T-helper 9 cell (primary cell): ENCODE results near the gene HEATR1.
A peak's percentile ranks its signal among the peaks of the same experiment; 100 is the strongest.
"Not testable (repeated sequence)": the region's sequence is repeated elsewhere in the genome, so short reads cannot be mapped to it uniquely, and the experiment has no call there.

Experiments
- DNase-seq: peaks from one replicate; pipeline ENCODE4 v3.0.0-alpha.2; 2020
- total RNA-seq, 2 donors: gene quantifications; one replicate each; lab custom pipeline; 2026; lab: John Stamatoyannopoulos, UW

The HEATR1 gene
- 83.7 to 163 reads per million in 2 donors for total RNA-seq

- DNase-seq = peak; percentile 77
Observed at GRCh38 chr1:236603991-236604904, at the start of gene HEATR1. HEATR1 (minus strand) TSS chr1:236604516; CDS start chr1:236604095, 421 bp downstream.

- no peak for DNase-seq
Observed at GRCh38 chr1:236645016-236645680, 40.8 kb upstream of the HEATR1 start.

- DNase-seq = no peak
Observed at GRCh38 chr1:236642763-236643162, 38.4 kb upstream of the HEATR1 start.

- no peak for DNase-seq
Observed at GRCh38 chr1:236639686-236640085, 35.4 kb upstream of the HEATR1 start.

GRCh38 chr1:236638945-236639344 lies 34.6 kb upstream of the HEATR1 start:
- no peak for DNase-seq

- DNase-seq = no peak
Observed at GRCh38 chr1:236636017-236636416, 31.7 kb upstream of the HEATR1 start.

GRCh38 chr1:236627727-236628408 lies 23.6 kb upstream of the HEATR1 start:
- DNase-seq = no peak

GRCh38 chr1:236623371-236624166 lies 19.3 kb upstream of the HEATR1 start:
- DNase-seq = no peak

GRCh38 chr1:236622407-236622806 lies 18.1 kb upstream of the HEATR1 start:
- no peak for DNase-seq

GRCh38 chr1:236619398-236619797 lies 15.1 kb upstream of the HEATR1 start:
- DNase-seq = no peak

GRCh38 chr1:236618507-236618906 lies 14.2 kb upstream of the HEATR1 start:
- no peak for DNase-seq

- no peak for DNase-seq
Observed at GRCh38 chr1:236615399-236616148, 11.3 kb upstream of the HEATR1 start.

- DNase-seq = no peak
Observed at GRCh38 chr1:236612349-236612748, 8.0 kb upstream of the HEATR1 start.

GRCh38 chr1:236608930-236609726 lies 4.8 kb upstream of the HEATR1 start:
- no peak for DNase-seq

- not testable (repeated sequence) for DNase-seq
Observed at GRCh38 chr1:236607597-236607996, 3.3 kb upstream of the HEATR1 start.

- DNase-seq = peak; percentile 0
Observed at GRCh38 chr1:236604905-236605806, 840 bp upstream of the HEATR1 start.

GRCh38 chr1:236602171-236602570 lies 2.1 kb downstream of the HEATR1 start:
- DNase-seq = no peak

- DNase-seq = no peak
Observed at GRCh38 chr1:236590553-236591150, 13.7 kb downstream of the HEATR1 start.

GRCh38 chr1:236589531-236589930 lies 14.8 kb downstream of the HEATR1 start:
- no peak for DNase-seq
